Measurements from ENCODE around the gene FAM151B. TPM values are rescaled to one million over a fixed set of nuclear protein-coding genes. Genes with fewer than 3 reads are reported as not detected.

Gene FAM151B
- total RNA-seq, 1 donor from 2014 or later, result 2.6 TPM

DNA sequence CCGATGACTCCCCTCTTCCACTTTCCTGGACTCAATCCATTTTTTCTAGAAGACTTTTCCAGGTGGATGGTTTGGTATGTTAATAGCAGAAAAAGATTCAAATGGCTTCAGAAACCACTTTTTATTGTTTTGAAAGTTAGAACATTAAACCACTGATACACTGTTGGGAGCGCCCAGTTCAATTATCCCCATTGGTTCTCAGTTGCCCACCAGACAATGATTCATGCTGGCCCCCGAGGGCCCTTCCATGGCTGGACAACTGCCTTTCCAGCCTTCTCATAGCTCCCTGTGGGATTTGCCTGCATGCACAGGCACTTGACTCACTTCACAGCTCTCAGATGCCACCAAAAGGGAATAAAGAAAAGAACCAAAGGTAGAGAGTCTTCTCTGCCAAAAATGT is 103.5 kb downstream of the FAM151B start:
- DNase-seq, result no peak

DNA sequence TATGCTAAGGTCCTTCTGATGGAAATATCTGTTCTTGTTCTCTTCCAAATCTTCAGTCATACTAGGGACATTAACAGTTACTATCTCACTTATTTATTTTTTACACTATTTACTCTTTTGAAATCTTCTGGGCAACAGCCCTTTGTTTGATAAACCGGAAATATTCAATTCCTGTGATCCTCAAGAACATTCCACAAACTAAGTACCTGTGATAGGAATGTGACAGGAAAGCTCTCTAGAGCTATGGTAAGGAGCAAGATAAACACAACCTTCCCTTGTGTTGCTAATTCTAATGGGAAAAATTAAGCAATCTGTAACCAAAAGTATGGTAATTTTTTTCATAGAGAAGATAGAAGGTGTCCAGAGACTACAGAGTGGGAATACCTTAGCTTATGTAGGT is 104.2 kb downstream of the FAM151B start:
- DNase-seq, result no peak

Other genes with a start within 250 kb of the FAM151B start
- 14.8 and 16.2 TPM in 2 replicates for gene SERINC5, start 232.1 kb upstream of the FAM151B start, total RNA-seq
- gene SPZ1, start 168.1 kb upstream of the FAM151B start, total RNA-seq, result not detected in 2 replicates
- 44.1 and 52.5 TPM in 2 replicates for gene ZFYVE16, start 80.0 kb upstream of the FAM151B start, total RNA-seq
- gene ANKRD34B, start 82.2 kb downstream of the FAM151B start, total RNA-seq, result not detected in 2 replicates
- 8.7 and 13.3 TPM in 2 replicates for gene MSH3, start 166.6 kb downstream of the FAM151B start, total RNA-seq
- 13.6 and 40.4 TPM in 2 replicates for gene DHFR, start 166.9 kb downstream of the FAM151B start, total RNA-seq

Data from dermis blood vessel endothelial cell (primary cell).